ENCODE data around the gene SH2B3. TPM values are rescaled to one million over a fixed set of nuclear protein-coding genes. Genes with fewer than 3 reads are reported as not detected.

The SH2B3 gene
- total and polyA plus RNA-seq, 2 experiments from 2014 or later: 9.4 to 42.8 TPM

DNA sequence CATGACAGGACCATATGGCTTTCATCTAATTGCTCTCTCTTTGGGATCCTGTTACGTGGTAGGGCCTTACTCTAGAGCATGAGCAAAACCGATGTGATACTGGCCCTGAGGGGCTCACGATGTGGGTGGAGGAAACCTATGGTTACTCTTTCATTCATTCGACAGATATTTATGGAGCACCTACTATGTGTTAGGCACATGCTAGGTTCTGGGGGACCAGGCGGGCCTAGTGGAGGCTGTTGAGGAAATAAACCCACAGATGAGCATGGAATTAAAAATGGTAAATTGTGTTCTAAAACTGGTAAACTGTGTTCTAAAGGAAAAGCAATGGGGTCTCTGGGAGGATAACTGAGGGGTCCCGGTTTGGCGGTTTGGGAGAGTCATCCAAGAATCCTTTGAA lies 14.8 kb downstream of the SH2B3 start:
- peaks cover 6% of the 10 kb centered on the region for H3K36me3 ChIP-seq (ENCODE audit: low read depth)
- WGBS, 2 experiments (ENCODE audit: low coverage in 1 of 2, low lambda C conversion rate in 2 of 2, missing lambda C conversion rate in 2 of 2): 84 to 87% methylated on average over 7 of the region's 7 CpGs
- H3K4me3 ChIP-seq: no peak overlapping the region
- no peak overlapping the region for H2AFZ ChIP-seq
- no peaks in the 10 kb centered on the region for H4K20me1 ChIP-seq (ENCODE audit: insufficient read depth)
- H3K9me3 ChIP-seq (ENCODE audit: low read depth): no peaks in the 10 kb centered on the region
- DNase-seq: no peak
- no peaks in the 10 kb centered on the region for H3K27me3 ChIP-seq (replicated peaks; ENCODE audit: insufficient read depth)
- TF ChIP-seq EZH2 (IDR thresholded peaks at IDR 0.05; ENCODE audit: insufficient read depth, poor library complexity, severe bottlenecking): no peak
- TF ChIP-seq EZH2phosphoT487 (IDR thresholded peaks at IDR 0.05; ENCODE audit: insufficient read depth, low read depth): no peak
- H3K27ac ChIP-seq: no peak overlapping the region
- in situ Hi-C loops (cut with MboI): no loop called here
- no peaks in the 10 kb centered on the region for H3K9me2 ChIP-seq (ENCODE audit: insufficient read depth)
- H3K79me2 ChIP-seq (ENCODE audit: insufficient read depth): peaks cover 98% of the 10 kb centered on the region
- H3F3A ChIP-seq (ENCODE audit: insufficient read depth): peaks cover 34% of the 10 kb centered on the region; the same call in 1 of the 2 replicates
- no peak overlapping the region for H3K4me2 ChIP-seq (ENCODE audit: unreplicated experiment)
- peaks cover 3% of the 10 kb centered on the region for H3K4me1 ChIP-seq (ENCODE audit: insufficient read depth)
- H3K9ac ChIP-seq: no peak overlapping the region

DNA sequence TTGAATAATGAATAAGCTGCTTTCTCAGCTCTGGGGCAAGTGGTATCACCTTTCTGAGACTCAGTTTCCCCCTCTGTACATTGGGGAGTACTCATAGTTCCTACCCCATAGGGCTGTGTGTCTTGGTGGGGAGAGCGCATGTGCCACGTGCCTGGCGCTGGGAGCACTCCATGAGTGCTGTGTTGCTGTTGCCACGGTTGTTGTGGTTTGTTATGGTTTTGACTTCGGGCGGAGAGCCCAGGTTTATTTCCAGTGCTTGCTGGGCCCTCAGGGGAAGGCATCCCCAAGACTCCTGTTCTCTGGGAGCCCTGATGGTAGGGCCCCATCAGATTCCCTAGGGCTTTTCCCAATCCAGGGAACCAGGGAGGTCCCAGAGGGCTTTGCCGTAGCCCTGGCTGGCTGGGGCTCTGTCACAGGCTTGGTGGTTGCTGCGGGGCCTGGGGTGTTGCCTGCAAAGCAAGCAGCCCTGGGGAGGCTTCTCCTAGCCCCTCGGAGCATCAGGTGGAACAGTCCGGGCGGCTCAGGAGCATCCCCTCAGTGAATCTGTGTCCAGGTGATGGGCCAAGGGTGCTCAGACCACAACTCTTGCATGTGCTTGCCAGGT lies 18.6 kb downstream of the SH2B3 start:
- no peaks in the 10 kb centered on the region for H4K20me1 ChIP-seq (ENCODE audit: insufficient read depth)
- no peak overlapping the region for H3K27ac ChIP-seq
- H3K4me1 ChIP-seq (ENCODE audit: insufficient read depth): peaks cover 16% of the 10 kb centered on the region
- WGBS, 2 experiments (ENCODE audit: low coverage in 1 of 2, low lambda C conversion rate in 2 of 2, missing lambda C conversion rate in 2 of 2): 92 to 95% methylated on average over 11 of the region's 11 CpGs
- H3K36me3 ChIP-seq (ENCODE audit: low read depth): peaks cover 6% of the 10 kb centered on the region
- no peaks in the 10 kb centered on the region for H3K27me3 ChIP-seq (replicated peaks; ENCODE audit: insufficient read depth)
- H3K4me3 ChIP-seq: no peak overlapping the region
- H2AFZ ChIP-seq: no peak overlapping the region
- DNase-seq: no peak
- TF ChIP-seq EZH2 (IDR thresholded peaks at IDR 0.05; ENCODE audit: insufficient read depth, poor library complexity, severe bottlenecking) (no peak), EZH2phosphoT487 (IDR thresholded peaks at IDR 0.05; ENCODE audit: insufficient read depth, low read depth) (no peak)
- peaks cover 22% of the 10 kb centered on the region; the same call in 1 of the 2 replicates for H3F3A ChIP-seq (ENCODE audit: insufficient read depth)
- no peaks in the 10 kb centered on the region for H3K9me2 ChIP-seq (ENCODE audit: insufficient read depth)
- H3K9ac ChIP-seq: no peak overlapping the region
- H3K79me2 ChIP-seq (ENCODE audit: insufficient read depth): peaks cover 100% of the 10 kb centered on the region
- in situ Hi-C loops (cut with MboI): no loop called here
- no peak overlapping the region for H3K4me2 ChIP-seq (ENCODE audit: unreplicated experiment)
- H3K9me3 ChIP-seq (ENCODE audit: low read depth): no peaks in the 10 kb centered on the region

DNA sequence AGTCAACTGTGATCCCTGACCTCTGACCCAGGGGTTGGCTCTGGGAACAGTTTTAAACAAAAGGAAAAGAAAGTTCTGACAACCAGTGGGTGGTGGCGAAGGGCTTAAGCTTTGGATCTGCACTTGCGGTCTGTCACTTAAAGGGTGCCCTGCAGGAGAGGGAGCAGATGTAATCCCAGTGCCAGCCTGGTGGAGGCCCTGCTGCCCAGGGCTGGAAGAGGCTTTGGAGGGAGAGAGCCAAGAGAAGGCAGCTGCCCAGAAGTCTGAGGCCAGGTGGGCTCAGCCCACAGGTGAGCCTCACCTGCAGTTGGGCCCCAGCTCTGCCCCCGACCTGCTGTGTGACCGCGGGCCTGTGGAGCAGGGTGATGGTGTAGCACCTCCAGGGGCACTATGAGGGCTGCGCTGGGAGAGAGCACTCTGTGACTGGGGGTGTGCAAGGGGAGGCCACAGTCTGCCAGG lies 19.1 kb downstream of the SH2B3 start:
- no peak overlapping the region for H2AFZ ChIP-seq
- WGBS, 2 experiments (ENCODE audit: low coverage in 1 of 2, low lambda C conversion rate in 2 of 2, missing lambda C conversion rate in 2 of 2): 96 to 97% methylated on average over 6 of the region's 6 CpGs
- peaks cover 100% of the 10 kb centered on the region for H3K79me2 ChIP-seq (ENCODE audit: insufficient read depth)
- no peak overlapping the region for H3K4me3 ChIP-seq
- no peaks in the 10 kb centered on the region for H3K27me3 ChIP-seq (replicated peaks; ENCODE audit: insufficient read depth)
- H3K9me2 ChIP-seq (ENCODE audit: insufficient read depth): no peaks in the 10 kb centered on the region
- no peak overlapping the region for H3K4me2 ChIP-seq (ENCODE audit: unreplicated experiment)
- no peaks in the 10 kb centered on the region for H4K20me1 ChIP-seq (ENCODE audit: insufficient read depth)
- no peak for TF ChIP-seq EZH2 (IDR thresholded peaks at IDR 0.05; ENCODE audit: insufficient read depth, poor library complexity, severe bottlenecking)
- TF ChIP-seq EZH2phosphoT487 (IDR thresholded peaks at IDR 0.05; ENCODE audit: insufficient read depth, low read depth): no peak
- no peak for DNase-seq
- peaks cover 6% of the 10 kb centered on the region for H3K36me3 ChIP-seq (ENCODE audit: low read depth)
- peaks cover 18% of the 10 kb centered on the region; the same call in 1 of the 2 replicates for H3F3A ChIP-seq (ENCODE audit: insufficient read depth)
- no peak overlapping the region for H3K27ac ChIP-seq
- H3K9me3 ChIP-seq (ENCODE audit: low read depth): no peaks in the 10 kb centered on the region
- in situ Hi-C loops (cut with MboI): no loop called here
- H3K4me1 ChIP-seq (ENCODE audit: insufficient read depth): peaks cover 16% of the 10 kb centered on the region
- H3K9ac ChIP-seq: no peak overlapping the region

DNA sequence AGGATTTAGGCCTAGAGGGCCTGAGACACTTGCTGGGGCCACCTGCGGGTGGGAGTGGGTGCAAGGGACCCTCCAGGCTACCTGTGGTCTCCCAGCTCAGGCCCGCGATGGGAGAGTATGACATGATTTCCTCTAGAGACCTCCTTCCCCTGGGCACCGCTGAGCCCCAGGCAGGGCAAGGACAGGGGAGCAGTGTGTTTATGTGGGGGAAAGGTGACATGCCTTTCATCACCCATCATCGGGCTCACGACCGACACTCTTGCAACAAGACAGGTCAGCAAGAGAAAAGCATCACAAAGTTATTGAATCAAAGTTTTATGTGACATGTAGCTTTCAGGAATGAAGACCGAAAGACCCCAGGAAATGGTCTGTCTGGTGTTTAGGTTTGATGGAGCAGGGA lies 19.9 kb downstream of the SH2B3 start:
- no peak for TF ChIP-seq EZH2phosphoT487 (IDR thresholded peaks at IDR 0.05; ENCODE audit: insufficient read depth, low read depth)
- no peak for TF ChIP-seq EZH2 (IDR thresholded peaks at IDR 0.05; ENCODE audit: insufficient read depth, poor library complexity, severe bottlenecking)
- no peaks in the 10 kb centered on the region for H3K27me3 ChIP-seq (replicated peaks; ENCODE audit: insufficient read depth)
- no peak for DNase-seq
- H3K4me2 ChIP-seq (ENCODE audit: unreplicated experiment): no peak overlapping the region
- H2AFZ ChIP-seq: no peak overlapping the region
- no peaks in the 10 kb centered on the region for H3K9me3 ChIP-seq (ENCODE audit: low read depth)
- H3K4me3 ChIP-seq: no peak overlapping the region
- H4K20me1 ChIP-seq (ENCODE audit: insufficient read depth): no peaks in the 10 kb centered on the region
- 0 out of 2 replicates have a peak, but pooled peaks cover 10% of the 10 kb centered on the region for H3F3A ChIP-seq (ENCODE audit: insufficient read depth)
- peaks cover 100% of the 10 kb centered on the region for H3K79me2 ChIP-seq (ENCODE audit: insufficient read depth)
- in situ Hi-C loops (cut with MboI): no loop called here
- no peaks in the 10 kb centered on the region for H3K9me2 ChIP-seq (ENCODE audit: insufficient read depth)
- H3K36me3 ChIP-seq (ENCODE audit: low read depth): peaks cover 2% of the 10 kb centered on the region
- no peak overlapping the region for H3K27ac ChIP-seq
- WGBS, 2 experiments (ENCODE audit: low coverage in 1 of 2, low lambda C conversion rate in 2 of 2, missing lambda C conversion rate in 2 of 2): 72 to 81% methylated on average over 7 to 8 of the region's 8 CpGs
- H3K9ac ChIP-seq: no peak overlapping the region
- peaks cover 16% of the 10 kb centered on the region for H3K4me1 ChIP-seq (ENCODE audit: insufficient read depth)

All from GM23248 (cell line).